GM04504 (cell line): ENCODE data around the gene NFIA.

Experiments used
- DNase-seq: peaks from one replicate; pipeline ENCODE4 v3.0.0-alpha.2; 2012; ENCODE audit warnings: low read depth

The NFIA gene

DNA sequence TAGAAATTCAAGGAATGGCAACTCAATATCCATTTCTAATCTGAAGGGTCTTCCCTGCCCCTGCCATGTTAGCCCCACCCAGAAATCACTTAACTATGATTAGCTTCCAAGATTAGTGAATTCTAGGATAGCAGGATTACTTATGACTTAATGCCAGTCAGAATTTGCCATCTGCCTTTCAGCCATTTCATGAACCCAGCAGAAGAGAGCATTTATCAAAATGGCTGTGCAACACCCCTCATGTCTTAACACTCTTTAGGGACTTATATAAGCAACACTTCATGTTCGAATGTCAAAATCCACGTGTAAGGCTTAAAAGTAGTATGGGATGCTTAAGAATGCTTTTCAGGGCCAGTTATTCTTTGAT, 288.5 kb downstream of the NFIA start:
- no peak for DNase-seq

DNA sequence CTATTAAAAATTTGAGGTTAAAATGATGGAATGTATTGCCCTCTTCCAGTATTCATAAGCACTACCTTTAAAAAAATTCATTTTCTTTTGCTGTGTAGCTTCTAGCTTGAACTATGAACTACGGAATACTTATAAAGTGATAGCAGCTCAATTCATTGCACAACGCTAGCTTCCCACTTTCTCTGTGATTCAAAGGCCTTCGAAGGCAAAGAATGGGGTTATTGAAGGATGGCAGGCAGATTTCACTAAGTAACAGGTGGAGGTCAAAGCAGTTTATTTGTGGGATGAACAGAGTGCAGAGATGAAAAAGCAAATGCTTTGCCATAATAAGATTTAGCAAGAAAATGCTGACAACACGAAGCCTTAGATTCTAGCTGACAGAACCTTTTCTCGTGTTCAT, 290.6 kb downstream of the NFIA start:
- DNase-seq, result no peak

DNA sequence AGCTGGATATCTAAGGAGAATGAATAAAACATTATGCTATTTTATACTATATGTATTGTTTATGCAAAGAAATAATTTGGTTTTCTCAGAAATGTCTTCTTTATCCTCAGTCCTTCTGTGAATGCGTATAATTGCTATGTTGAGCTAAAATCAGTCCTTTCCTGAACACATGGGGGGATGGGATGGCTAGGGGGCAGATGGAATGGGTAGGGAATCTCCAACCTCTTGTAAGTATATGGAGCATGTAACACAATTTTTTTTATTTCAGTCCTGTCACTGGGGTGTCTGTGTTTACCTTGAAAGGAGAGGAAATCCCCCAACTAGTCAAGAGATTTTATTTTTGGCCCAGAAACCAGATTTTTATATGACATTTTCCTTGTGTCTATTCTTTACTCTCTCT, 291.8 kb downstream of the NFIA start:
- no peak for DNase-seq

DNA sequence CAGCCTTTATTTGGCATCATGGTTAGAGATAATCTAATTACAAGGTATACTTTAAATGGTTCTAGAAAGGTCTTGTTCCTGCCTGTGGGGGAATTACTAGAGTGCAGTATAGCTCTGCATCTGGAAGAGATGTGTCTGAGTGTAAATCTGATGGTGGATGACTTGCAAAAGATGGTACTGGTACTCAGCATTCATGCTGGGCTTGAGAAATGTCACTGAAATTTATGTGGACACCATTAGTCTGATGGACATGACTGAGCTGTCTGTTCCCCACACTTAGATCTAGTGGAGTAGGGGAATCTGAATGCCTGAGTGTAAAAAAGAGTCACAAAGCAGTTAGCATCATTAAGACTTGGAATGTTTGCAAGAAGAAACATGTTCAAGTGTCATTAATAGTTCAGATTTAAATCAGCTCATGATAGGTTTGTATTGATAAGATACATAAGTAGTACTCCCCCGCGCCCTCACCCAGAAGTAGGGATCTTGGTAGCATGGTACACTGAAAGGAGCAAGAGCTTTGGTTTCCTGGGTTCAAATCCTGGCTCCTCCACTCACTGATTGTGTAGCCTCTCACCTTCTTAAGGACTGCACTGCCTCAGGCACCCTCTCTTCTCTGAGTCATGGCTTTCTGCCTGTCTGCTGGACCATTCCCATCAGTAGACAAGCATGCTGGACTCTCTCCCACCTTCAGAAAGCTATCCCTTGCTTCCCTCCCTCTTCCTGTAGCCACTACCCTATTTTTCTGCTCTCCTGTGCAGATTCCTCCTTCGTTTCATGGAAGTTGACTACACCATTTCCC, 292.9 kb downstream of the NFIA start:
- DNase-seq, result no peak

DNA sequence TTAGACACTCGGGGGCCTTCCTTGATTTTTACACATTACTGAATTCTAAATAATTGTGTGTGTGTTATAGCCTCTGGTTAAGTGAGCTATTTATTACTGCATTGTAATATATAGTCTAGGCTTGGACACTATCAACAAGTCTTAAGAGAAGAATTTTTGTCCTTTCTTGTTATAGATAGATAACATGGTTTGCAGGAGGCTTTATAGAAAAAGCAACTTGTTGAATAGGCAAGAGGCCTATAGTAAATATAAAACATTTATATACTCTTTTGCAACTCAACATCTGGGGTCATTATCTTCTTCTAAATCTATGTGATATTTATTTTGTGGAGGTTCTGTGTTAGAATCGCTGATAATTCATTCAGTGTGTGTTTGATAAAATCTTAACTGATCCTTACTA, 293.8 kb downstream of the NFIA start:
- DNase-seq, result no peak

DNA sequence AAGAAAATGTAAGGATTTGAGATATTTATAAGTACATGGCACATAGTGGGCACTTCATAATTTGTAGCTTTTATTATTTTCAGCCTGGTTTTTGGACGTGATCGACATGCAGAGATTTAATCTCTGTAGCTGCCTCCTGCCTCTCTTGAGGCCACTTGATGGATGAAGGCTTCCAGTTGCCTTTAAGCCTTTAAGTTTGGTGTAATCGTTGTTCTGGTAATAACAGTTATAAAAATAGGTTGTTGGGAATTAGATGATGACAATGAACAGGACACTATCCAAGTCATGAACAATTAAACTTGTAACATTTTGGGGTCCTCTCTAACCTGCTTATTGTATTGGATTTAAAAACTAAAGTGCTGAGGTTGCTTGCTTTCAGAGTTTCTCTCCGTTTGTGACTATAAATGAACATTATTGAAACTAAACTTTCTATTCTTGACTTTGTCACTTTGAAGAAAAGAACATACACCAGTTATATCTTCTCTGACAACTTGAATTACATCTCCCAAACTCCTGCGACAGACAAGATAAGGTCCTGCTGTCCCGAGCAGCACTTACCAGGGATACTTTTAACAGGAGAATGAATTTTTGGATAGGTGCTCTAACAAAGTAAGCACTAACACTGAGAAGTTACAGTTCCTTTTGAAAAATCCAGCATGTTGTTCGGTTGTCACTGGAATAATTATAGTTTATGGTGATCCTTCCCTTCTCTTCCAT, 295.0 kb downstream of the NFIA start:
- DNase-seq, result no peak

DNA sequence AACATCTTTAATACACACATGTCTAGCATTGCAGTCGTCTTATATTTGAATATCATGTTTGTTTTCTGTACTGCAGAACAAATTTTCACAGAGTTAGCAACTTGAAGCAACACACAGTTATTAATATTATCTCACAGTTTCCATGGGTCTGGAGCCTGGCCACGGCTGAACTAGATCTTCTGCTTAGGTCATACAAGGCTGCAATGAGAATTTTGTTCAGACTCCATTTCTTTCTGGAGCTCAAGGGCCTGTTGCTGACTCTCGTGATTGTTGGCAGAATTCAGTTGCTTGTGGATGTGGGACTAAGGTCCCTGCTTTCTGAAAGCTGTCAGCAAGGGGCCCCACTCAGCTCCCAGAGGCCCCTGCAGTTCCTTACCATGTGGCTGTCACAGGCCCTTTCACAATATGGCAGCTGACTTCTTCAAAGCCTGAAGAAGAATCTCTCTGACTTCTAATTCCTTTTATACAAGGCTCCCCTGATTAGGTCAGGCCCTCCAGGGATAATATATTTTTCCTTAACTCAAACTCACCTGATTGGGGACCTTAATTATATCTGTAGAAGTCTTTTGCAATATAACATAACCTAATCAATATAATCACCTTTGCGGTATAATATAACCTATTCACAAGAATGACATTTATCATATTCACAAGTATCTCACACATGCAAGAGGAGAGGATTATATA, 296.3 kb downstream of the NFIA start:
- no peak for DNase-seq

DNA sequence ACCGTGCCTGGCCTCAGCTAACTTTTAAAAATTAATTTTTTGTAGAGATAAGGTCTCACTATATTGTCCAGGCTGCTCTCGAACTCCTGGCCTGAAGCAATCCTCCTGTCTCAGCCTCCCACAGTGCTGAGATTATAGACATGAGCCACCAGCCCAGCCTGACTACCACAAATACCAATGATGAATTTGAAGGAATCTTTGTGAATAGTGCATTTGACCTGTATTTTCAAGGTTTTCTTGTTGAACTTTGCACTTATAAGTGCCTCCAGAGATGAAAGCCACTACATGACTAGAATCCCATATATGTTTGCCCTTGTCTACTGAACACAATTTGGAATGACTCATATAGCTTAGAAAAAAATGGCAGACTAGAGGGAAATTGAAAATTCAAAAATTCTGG, 297.3 kb downstream of the NFIA start:
- no peak for DNase-seq

DNA sequence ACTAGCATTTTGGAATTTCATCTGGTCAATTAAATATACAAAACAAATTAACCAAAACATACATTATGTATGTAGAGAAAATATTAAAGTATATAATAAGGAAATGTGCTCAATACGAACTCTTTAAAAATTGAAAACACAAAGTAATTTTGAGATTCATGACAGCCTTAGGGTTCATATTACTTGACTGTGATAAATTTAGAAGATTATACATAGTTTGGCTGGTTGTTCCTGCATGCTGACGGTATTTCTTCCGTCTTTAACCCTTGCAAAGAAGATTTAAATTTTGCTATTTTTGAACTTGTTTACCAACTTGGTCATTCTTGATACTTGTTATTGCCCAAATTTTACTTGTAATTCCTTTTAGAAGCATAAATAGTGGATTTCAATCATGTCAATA, 298.2 kb downstream of the NFIA start:
- DNase-seq, result no peak

DNA sequence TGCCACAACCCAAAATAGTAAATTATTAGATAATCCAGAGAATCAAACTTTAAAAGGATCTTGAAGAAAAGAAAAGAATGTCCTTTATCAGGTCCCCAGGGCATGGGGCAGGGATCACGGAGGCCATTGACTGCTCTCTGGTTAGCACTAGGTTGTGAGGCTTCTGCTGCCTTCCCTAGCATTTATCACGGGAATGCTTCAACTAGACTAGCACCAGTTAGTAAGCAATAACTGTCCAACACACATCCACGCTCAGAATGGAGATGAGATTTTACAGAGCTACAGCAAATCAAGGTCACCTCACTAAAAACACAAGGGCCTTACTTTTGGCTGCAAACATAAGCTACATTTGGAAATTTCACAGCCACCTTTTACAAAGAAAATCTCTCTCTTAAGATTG, 304.0 kb downstream of the NFIA start:
- no peak for DNase-seq

DNA sequence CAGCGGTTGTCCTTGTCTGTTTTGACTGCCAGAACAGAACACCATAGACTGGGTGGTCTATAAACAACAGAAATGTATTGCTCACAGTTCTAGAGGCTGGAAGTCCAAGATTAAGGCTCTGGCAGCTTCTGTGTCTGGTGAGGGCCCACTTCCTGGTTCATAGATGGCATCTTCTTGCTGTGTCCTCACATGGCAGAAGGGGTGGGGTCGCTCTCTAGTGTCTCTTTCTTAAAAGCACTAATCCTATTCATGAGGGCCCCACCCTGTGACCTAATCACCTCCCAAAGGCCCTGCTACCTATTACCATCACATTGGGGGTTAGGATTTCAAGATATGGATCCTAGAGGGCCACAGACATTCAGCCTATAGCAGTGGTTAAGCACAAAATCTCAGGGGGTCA, 304.4 kb downstream of the NFIA start:
- DNase-seq, result no peak

DNA sequence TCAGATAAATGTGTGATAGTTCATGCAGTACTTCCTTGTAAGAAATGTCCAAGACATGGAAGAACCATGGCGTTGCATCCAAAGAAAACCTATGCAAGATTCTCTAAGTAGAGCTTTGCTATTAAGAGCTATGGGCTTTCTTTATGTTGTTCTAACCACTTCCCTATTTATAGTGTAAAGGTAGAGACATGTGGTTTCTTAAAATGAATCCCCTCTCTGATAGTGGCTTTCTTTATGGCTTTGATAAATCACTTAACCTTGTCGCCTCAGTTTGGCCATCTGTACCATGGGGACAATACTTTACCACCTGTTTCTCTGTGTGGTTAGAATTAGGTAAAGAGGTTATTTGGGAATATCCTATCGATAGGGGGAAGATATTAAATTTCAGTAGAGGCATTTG, 305.5 kb downstream of the NFIA start:
- DNase-seq, result no peak

DNA sequence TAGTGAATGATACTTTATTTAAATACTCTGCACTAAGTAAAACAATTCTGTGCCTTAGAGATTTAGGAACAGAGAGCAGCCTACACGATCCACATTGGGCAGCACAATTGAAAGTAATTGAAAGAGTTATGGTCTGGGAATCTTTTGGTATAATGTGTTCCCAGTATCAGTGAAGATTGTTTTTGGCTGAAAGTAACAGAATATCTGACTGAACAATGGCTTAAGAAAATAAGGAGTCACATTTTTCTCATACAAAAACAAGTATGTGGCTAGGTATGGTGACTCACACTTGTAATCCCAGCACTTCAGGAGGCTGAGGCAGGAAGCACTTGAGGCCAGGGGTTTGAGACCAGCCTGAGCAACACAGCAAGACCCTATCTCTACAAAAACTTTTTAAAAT, 306.2 kb downstream of the NFIA start:
- DNase-seq, result no peak

DNA sequence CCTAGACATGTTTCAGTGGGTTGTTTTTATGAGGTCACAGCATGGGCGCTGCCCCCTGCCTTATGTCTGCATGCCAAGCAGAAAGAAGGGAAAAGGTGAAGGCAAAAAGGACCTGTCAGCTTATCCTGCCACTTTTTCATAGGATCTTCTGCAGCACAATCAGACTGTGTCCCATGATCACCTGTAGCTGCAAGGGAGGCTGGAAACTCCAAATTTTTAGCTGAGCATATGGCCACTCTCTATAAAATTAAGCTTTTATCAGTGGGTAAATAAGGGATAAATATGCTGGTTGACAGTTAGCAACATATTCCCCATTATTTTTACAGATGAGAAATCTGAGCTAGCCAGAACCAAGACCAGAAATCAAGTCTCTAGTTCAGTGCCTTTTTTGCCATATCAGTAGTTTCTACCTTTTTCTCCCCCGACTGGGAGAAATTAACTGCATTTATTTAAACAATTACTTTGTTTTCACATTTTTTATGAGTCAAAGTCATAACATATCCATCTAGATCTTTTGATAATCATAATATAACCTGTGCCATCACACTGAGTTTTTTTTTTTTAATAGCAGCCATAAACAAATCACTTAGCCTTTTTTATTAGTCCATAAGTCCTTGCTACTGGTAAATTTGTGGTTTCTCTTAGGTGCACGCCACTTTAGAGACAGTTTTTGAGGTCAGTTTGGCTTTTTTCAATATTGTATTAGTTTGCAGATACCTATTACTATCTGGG, 307.0 kb downstream of the NFIA start:
- no peak for DNase-seq

DNA sequence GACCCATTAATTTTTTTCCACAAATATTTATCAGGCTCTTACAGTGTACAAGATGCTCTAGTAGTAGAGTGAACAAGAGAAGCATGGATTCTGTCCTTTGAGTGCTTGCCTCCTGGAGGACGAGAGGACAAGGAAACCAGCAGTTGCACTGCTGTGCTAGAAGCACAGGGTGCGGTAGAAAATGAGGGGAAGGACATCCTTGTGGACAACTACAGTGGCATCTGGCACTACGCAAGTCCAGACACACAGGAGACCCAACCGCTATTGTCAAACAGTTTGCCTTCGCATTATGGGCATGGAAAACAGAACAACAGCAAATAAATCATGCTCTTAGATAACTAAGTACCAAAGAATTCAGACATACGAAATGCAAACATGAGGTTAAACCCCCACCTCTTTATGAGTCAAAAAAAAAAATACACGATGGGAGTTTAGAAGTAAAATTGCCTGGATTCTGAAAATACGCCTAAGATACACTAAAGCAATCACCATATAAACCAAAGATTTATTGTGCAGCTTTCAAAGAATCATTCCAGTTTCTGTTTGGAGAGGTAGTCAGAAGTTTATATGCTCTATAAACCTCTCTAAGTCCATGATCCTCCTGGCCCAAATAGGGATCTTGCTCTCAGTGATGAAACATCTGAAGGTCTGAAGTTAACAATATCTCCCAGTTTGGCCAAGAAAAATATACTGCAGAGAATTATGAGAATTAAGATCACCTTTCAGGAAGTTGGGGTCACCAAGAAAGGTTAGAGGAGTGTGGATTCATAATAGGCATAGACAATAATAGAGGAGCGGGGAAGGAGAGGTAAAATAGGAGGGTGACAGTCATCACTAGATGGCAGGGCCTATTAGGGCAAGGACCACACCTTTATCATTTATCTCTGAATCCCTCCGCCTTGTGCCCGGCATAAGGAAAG, 307.8 kb downstream of the NFIA start:
- DNase-seq, result no peak

DNA sequence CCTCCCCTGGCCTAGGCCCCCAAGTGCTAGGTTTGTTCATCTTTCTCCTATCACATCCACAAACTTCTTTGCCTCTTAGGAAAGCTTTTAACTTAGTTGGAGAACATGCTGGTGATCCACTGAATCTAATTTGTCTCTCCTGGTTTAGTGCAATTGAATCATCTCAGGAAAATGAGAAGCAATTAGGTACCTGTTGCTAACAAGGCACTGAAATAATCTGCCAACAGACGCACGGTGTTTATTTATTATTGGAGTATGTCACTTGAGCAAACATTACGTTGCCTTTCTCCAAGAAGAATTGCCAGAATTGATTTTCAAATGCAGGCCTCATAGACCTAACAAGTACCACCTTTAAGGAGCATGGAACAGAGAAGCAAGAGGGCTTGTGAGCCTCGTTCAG, 309.4 kb downstream of the NFIA start:
- DNase-seq, result no peak

DNA sequence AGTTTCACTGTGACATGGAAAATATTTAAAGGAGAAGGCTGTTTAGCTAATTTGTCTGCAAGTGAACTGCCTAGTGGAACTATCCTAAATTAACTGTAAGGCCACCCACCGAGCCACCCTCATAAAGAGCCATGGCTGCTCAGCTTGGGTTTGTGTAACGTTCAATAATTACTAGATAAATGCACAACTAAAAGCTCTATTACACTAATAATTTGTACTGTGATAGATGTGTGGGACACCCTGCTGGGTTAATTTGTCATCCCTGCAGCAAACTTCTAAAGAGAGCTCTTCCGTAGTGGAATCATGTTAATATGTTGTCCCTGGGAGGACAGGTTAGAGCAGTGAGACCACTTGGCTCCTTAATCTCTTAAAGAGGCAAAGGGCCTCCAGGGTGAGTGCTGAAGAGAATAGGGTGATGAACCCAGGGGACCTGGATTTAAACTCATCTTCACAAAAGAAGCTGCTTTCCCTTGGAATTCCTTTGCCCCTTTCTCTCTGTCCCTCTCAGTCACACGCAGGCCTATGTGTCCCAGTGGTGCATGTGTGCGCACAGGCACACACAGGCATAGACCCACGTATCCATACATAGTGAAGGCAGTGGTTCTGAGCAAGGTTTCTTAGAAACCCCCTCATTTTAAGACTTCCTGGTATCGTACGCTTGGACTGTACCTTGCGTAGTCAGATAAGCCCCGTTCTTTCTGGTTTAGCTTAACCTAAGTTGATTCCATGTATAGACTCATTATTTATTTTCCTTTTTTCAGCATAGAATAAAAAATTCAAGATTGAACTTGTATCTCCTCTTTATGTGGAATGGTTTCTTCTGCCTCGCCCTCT, 310.3 kb downstream of the NFIA start:
- no peak for DNase-seq

DNA sequence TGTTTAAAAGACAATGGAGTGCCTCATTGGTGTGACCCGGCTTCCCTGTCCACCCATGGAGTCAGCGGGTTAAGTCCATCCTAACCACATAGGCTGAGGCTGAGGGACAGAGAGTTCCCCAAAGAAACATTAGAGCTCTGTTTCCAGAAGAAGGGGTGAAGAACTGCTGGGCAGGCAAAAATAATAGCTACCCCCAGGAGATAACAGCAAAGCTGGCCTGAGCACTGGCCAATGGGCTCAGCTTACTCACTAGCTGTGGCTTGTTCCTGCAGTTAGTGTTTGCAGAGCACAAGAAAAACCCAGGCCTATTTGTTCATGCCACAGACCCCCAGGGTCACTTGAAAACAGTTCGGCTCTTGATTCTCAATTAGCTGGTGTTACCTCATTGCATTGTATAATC, 311.2 kb downstream of the NFIA start:
- DNase-seq, result no peak

DNA sequence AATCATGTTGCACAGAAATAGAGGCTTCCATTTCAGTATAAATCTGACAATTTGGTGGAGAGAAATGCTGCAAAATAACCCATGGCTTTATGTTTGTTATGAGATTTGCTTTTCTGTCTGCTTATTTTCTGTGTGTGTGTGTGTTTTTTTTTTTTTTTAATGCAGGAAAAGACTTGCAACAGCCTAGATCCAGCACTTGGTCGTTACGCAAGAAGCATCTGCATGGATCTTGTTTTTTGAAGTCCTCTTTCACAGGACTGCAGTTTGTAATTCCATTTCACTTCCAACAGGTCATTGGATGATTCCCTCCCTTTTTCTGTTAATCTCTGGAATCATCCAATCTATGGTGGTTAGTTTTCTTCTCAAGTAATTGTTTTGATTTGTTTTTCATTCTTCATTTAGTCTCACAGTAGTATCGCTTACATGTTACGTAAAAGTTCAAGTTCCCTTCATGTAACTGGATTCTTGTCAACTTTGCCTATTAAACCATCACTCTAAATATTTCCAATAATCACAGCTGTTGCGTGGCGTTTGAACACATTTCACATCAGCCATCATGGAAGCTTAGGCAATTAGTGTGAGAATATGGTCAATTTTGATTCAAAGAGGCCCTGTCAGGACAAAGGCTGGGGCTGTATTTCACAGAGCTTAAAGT, 312.9 kb downstream of the NFIA start:
- no peak for DNase-seq

DNA sequence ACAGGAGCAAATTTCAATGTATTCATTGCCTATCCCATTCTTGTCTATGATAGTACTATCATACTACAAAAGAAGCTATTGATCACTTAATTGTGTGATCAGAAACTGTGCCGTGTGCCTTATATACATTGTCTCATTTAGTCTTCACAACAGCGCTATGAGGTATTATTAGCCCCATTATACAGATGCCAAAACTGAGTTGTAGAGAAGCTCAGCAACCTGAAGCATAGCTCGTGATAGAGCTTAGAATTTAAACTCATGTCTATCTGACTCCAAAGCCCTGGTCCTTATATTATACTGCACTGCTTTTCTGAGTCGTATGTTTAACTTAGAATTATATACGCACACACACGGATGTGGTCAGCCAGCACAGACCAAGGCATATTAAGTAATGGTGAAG, 315.1 kb downstream of the NFIA start:
- no peak for DNase-seq
